Ishikawa (cell line): ENCODE data around the gene EHD4.

Source experiments
- CEBPB ChIP-seq: IDR thresholded peaks from 2 replicates; pipeline ENCODE4 v1.6.1; 2012
- CREB1 ChIP-seq: IDR thresholded peaks from 2 replicates; pipeline ENCODE4 v1.6.1; 2012; ENCODE audit warnings: low read depth
- EGR1 ChIP-seq: IDR thresholded peaks from 2 replicates; pipeline ENCODE4 v1.6.1; 2012
- EP300 ChIP-seq: IDR thresholded peaks from 2 replicates; pipeline ENCODE4 v1.6.1; 2012; ENCODE audit warnings: borderline replicate concordance
- FOXM1 ChIP-seq: IDR thresholded peaks from 2 replicates; pipeline ENCODE4 v1.6.1; 2012; ENCODE audit warnings: low read depth, borderline replicate concordance
- MAX ChIP-seq: IDR thresholded peaks from 2 replicates; pipeline ENCODE4 v1.6.1; 2012
- NFIC ChIP-seq: IDR thresholded peaks from 2 replicates; pipeline ENCODE4 v1.6.1; 2012
- RAD21 ChIP-seq: IDR thresholded peaks from 2 replicates; pipeline ENCODE4 v1.6.1; 2012; ENCODE audit warnings: low read depth
- REST ChIP-seq: IDR thresholded peaks from 2 replicates; pipeline ENCODE4 v1.6.1; 2012; ENCODE audit warnings: low read depth, mild to moderate bottlenecking
- TAF1 ChIP-seq: IDR thresholded peaks from 2 replicates; pipeline ENCODE4 v1.6.1; 2012; ENCODE audit warnings: low read depth, mild to moderate bottlenecking
- TCF12 ChIP-seq: IDR thresholded peaks from 2 replicates; pipeline ENCODE4 v1.6.1; 2012; ENCODE audit warnings: low read depth
- TEAD4 ChIP-seq: IDR thresholded peaks from 2 replicates; pipeline ENCODE4 v1.6.1; 2012
- USF1 ChIP-seq: IDR thresholded peaks from 2 replicates; pipeline ENCODE4 v1.6.1; 2012
- YY1 ChIP-seq: IDR thresholded peaks from 2 replicates; pipeline ENCODE4 v1.6.1; 2012; ENCODE audit warnings: low read depth
- ZBTB7A ChIP-seq: IDR thresholded peaks from 2 replicates; pipeline ENCODE4 v1.6.1; 2012; ENCODE audit warnings: low read depth

The EHD4 gene

DNA sequence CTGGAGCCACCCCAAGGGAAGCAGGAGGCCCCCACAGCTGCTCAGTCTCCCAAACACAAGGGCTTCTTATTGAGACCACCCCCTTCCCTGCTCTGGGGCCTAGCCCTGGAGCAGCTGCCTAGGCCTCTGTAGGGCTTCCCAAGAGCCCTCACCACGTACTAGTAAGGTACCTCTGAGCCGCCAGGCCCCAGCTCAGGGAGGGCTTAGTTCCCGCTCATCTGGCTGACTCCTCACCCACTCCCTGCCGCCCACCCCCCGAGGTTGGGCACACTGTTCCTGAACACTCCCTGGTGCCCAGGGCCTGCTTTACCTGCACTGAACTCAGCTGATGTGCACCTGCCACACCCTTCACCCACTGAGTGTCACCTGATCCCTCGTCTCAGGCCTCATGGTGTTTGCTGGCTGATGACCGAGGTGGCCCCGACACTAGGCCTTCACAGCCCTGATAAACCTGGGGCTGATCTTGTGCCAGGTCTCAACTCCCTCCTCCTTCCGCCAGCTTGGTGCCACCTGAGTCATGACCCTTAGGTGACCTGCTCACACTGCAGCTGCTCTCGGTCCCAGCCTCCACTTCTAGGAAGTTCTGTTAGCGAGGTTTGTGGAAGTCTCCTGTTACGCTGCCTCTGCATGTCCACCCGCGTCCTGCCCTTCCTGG, 60.5 kb downstream of the EHD4 start:
- TF ChIP-seq USF1, result peak; percentile 47
- no peak for TF ChIP-seq CREB1
- no peak for TF ChIP-seq ZBTB7A
- no peak for TF ChIP-seq CEBPB
- no peak for TF ChIP-seq EGR1
- TF ChIP-seq NFIC, result no peak
- no peak for TF ChIP-seq YY1
- no peak for TF ChIP-seq REST
- no peak for TF ChIP-seq TAF1
- TF ChIP-seq MAX, result 0 out of 2 replicates have a peak, but pooled peaks have one; percentile 39
- no peak for TF ChIP-seq TEAD4

GRCh38 chr15:41908736-41909461, 63.5 kb downstream of the EHD4 start:
- no peak for TF ChIP-seq CEBPB
- TF ChIP-seq USF1, result no peak
- no peak for TF ChIP-seq CREB1
- no peak for TF ChIP-seq NFIC
- TF ChIP-seq TAF1, result no peak
- no peak for TF ChIP-seq MAX
- TF ChIP-seq FOXM1, result no peak
- TF ChIP-seq EP300, result no peak
- no peak for TF ChIP-seq YY1
- no peak for TF ChIP-seq TCF12
- TF ChIP-seq RAD21, result no peak

DNA sequence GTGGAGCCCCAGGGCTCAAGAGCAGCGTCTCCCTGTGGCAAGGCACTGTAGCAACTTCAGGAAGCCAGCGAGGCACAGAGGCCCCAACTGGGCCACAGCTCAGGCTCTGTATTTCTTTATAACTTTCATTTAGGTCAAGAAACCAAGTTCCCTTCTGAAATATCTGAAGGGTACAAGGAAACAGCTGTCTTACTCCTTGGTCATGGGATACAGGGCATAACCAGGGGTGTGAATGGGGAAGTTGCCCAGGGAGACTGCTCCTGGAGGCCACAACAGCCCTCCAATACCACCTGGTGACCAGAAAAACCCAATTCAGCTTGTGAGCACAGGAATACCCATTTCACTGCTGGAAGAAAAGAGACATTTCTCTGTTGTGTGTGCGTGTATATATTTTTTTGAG, 65.2 kb downstream of the EHD4 start:
- TF ChIP-seq RAD21 (no peak), USF1 (no peak), TEAD4 (no peak), ZBTB7A (no peak), REST (no peak), FOXM1 (no peak), YY1 (no peak), CEBPB (no peak), EGR1 (no peak), NFIC (no peak), CREB1 (no peak), MAX (no peak), EP300 (no peak), TCF12 (no peak), TAF1 (no peak)

DNA sequence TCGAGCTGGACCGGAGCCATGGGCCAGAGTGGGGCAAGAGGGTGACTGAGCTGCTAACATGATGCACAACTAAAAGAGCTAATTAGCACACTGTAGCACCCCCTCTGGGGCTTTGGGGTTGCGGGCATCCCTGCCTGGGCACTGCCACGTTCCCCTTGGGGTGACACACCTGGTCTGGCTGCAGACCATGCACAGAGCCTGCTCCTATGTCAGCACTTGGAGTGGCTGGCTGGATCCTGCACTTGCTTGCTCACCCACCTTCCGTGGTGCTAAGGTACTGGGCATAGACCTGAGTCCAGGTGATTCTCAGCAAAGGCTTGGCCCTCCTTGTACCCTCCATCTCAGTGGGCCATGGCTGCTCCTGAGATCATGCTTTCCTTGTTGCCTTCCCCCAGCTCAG, 65.7 kb downstream of the EHD4 start:
- TF ChIP-seq REST (no peak), NFIC (no peak), CEBPB (no peak), EGR1 (no peak), EP300 (no peak), ZBTB7A (no peak), RAD21 (no peak), TCF12 (no peak), TEAD4 (no peak), USF1 (no peak), YY1 (no peak)
